Smooth muscle cell (in vitro differentiated cells): ENCODE results near the gene MROH2B. TPM values are rescaled to one million over a fixed set of nuclear protein-coding genes. Genes with fewer than 3 reads are reported as not detected.
"Not testable (repeated sequence)": the region's sequence is repeated elsewhere in the genome, so short reads cannot be mapped to it uniquely, and the experiment has no call there.

ENCODE experiments used
- DNase-seq: peaks from one replicate; lab custom pipeline; 2025; ENCODE audit not compliant: unreplicated experiment; lab: John Stamatoyannopoulos, UW
- H2AFZ ChIP-seq: fragments of 200-600 bp; sonication (generic); 2 replicates; pipeline ENCODE4 v1.6.0; 2016; ENCODE audit warnings: antibody characterized with exemption, low read depth, mild to moderate bottlenecking
- H3F3A ChIP-seq: fragments of 200-600 bp; sonication (generic); 2 replicates; pipeline ENCODE4 v1.6.0; 2017; ENCODE audit warnings: antibody characterized with exemption, low read depth
- H3K27ac ChIP-seq: fragments of 200-600 bp; sonication (generic); 2 replicates; pipeline ENCODE4 v1.5.1; 2016; ENCODE audit warnings: low read depth, mild to moderate bottlenecking
- H3K27me3 ChIP-seq: fragments of 200-600 bp; sonication (generic); 2 replicates; pipeline ENCODE4 v1.6.1; 2016; ENCODE audit warnings: low read depth, mild to moderate bottlenecking
- H3K36me3 ChIP-seq: fragments of 200-600 bp; sonication (generic); 2 replicates; pipeline ENCODE4 v1.5.1; 2016; ENCODE audit warnings: low read depth
- H3K4me1 ChIP-seq: fragments of 200-600 bp; sonication (generic); 2 replicates; pipeline ENCODE4 v1.5.1; 2016; ENCODE audit warnings: low read depth
- H3K4me2 ChIP-seq: fragments of 200-600 bp; sonication (generic); 2 replicates; pipeline ENCODE4 v1.6.0; 2016; ENCODE audit warnings: mild to moderate bottlenecking
- H3K4me3 ChIP-seq: fragments of 200-600 bp; sonication (generic); 2 replicates; pipeline ENCODE4 v1.5.1; 2016; ENCODE audit warnings: mild to moderate bottlenecking
- H3K79me2 ChIP-seq: fragments of 200-600 bp; sonication (generic); 2 replicates; pipeline ENCODE4 v1.6.0; 2016; ENCODE audit warnings: low read depth, mild to moderate bottlenecking
- H3K9ac ChIP-seq: fragments of 200-600 bp; sonication (generic); 2 replicates; pipeline ENCODE4 v1.6.0; 2016; ENCODE audit warnings: low read depth
- H3K9me3 ChIP-seq: fragments of 200-600 bp; sonication (generic); replicated peaks from 2 replicates; pipeline ENCODE4 v1.5.1; 2016; ENCODE audit warnings: low read depth
- H4K20me1 ChIP-seq: fragments of 200-600 bp; sonication (generic); 2 replicates; pipeline ENCODE4 v1.6.0; 2016; ENCODE audit warnings: low read depth
- CTCF ChIP-seq: fragments of 200-600 bp; sonication (generic); IDR thresholded peaks from 2 replicates; pipeline ENCODE4 v1.5.1; 2017; ENCODE audit warnings: borderline replicate concordance, mild to moderate bottlenecking, antibody characterized with exemption; ENCODE audit not compliant: insufficient read depth, poor library complexity, severe bottlenecking
- WGBS: methylation state at CpG from one replicate; pipeline ENCODE4 v1.1.7; 2016; ENCODE audit warnings: low lambda C conversion rate; 5-methylcytosine and 5-hydroxymethylcytosine counted together
- polyA plus RNA-seq: library from polyadenylated mRNA; unstranded; fragments of >200 nt; fragmentation: Nextera tagmentation; extraction: Ambion mirVana; gene quantifications from 2 replicates; pipeline ENCODE4 v1.2.1, GENCODE V29; 2016
- total RNA-seq: library from RNA; depleted of rRNA; stranded (reverse); fragments of >200 nt; gene quantifications from 2 replicates; pipeline ENCODE4 v1.2.3, GENCODE V29; 2014

Gene MROH2B
- total and polyA plus RNA-seq, 2 experiments from 2014 or later = not detected

GRCh38 chr5:41043109-41043747 lies 27.9 kb downstream of the MROH2B start:
- WGBS = 79% methylated on average over 1 of the region's 1 CpG
- no peaks in the 10 kb centered on the region for H3K79me2 ChIP-seq
- H3K4me3 ChIP-seq = no peak overlapping the region
- no peak overlapping the region for H2AFZ ChIP-seq
- peaks cover 5% of the 10 kb centered on the region for H3K27me3 ChIP-seq
- DNase-seq = no peak
- no peaks in the 10 kb centered on the region for H3K4me1 ChIP-seq
- no peak overlapping the region for H3K4me2 ChIP-seq
- no peaks in the 10 kb centered on the region for H4K20me1 ChIP-seq
- H3K9me3 ChIP-seq = no peaks in the 10 kb centered on the region
- no peak overlapping the region for H3K9ac ChIP-seq
- no peaks in the 10 kb centered on the region for H3F3A ChIP-seq
- no peak for TF ChIP-seq CTCF
- H3K36me3 ChIP-seq = no peaks in the 10 kb centered on the region
- no peak overlapping the region for H3K27ac ChIP-seq

GRCh38 chr5:41032973-41033372 lies 38.2 kb downstream of the MROH2B start:
- Histone ChIP-seq H4K20me1 (no peaks in the 10 kb centered on the region), H3K27ac (no peak overlapping the region), H3K4me2 (no peak overlapping the region), H2AFZ (no peak overlapping the region), H3F3A (no peaks in the 10 kb centered on the region), H3K4me1 (no peaks in the 10 kb centered on the region), H3K27me3 (no peaks in the 10 kb centered on the region), H3K4me3 (no peak overlapping the region), H3K36me3 (no peaks in the 10 kb centered on the region), H3K9ac (no peak overlapping the region), H3K9me3 (no peaks in the 10 kb centered on the region), H3K79me2 (no peaks in the 10 kb centered on the region)
- no peak for TF ChIP-seq CTCF
- DNase-seq = no peak

- H3K9me3 ChIP-seq, H3K27me3 ChIP-seq, H3F3A ChIP-seq, H3K27ac ChIP-seq, H3K36me3 ChIP-seq, H3K79me2 ChIP-seq, H3K4me3 ChIP-seq, H2AFZ ChIP-seq, H4K20me1 ChIP-seq, DNase-seq, H3K9ac ChIP-seq, H3K4me1 ChIP-seq, H3K4me2 ChIP-seq: not testable (repeated sequence)
- 92% methylated on average over 8 of the region's 8 CpGs for WGBS
Measured at GRCh38 chr5:41022600-41022999, 48.5 kb downstream of the MROH2B start.

GRCh38 chr5:41012318-41012717 lies 58.8 kb downstream of the MROH2B start:
- Histone ChIP-seq H3K9me3 (no peaks in the 10 kb centered on the region), H3F3A (no peaks in the 10 kb centered on the region), H3K79me2 (no peaks in the 10 kb centered on the region), H4K20me1 (no peaks in the 10 kb centered on the region), H3K4me1 (no peaks in the 10 kb centered on the region), H3K36me3 (no peaks in the 10 kb centered on the region), H3K27me3 (no peaks in the 10 kb centered on the region), H2AFZ (no peak overlapping the region), H3K27ac (no peak overlapping the region), H3K4me3 (no peak overlapping the region), H3K9ac (no peak overlapping the region), H3K4me2 (no peak overlapping the region)
- no peak for TF ChIP-seq CTCF
- DNase-seq = no peak
- 71% methylated on average over 4 of the region's 4 CpGs for WGBS
